GOT3 (cell line): Measurements from ENCODE around the gene ATIC.

Experiments used
- DNase-seq: peaks from one replicate; lab custom pipeline; 2025; ENCODE audit warnings: mixed read lengths; lab: John Stamatoyannopoulos, UW

ATIC gene

DNA sequence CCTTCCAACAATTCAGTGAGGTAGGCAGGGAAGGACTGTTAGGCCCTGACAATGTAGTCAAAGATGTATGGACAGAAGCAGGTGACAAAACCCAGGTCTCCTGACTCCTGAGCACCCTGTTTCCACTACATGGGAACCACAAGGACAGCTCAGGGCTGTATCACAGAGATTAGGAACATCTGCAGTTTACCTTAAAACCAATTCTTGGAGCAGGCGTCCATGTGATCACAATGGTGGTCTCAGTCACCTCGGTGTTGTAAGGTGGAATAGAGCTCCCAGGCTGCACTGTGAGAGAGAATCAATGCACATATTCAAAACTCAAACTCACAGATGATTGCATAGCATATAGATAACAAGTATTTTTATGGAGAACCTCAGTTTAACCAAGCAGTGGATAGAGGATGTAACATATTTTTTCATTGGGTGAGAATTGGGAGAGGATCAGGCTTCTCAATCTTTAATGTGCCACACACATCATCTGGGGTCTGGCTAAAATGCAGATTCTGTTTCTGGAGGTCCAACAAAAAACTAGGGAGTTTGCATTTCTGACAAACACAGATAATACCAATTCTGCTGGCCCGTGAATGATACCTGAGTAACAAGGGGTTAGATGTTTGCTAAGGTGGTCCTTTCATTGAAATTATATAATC, 87.3 kb downstream of the ATIC start:
- DNase-seq, result no peak
